ENCODE data around the gene ASGR1. TPM values are rescaled to one million over a fixed set of nuclear protein-coding genes. Genes with fewer than 3 reads are reported as not detected.

ASGR1 gene
- total and polyA plus RNA-seq, 11 donors, result 0.19 to 3.5 (median 0.53) TPM; not detected in 3

- Histone ChIP-seq H3K27me3 (no peaks in the 10 kb centered on the region), H3K27ac (peak overlapping the region in 7 of 12 donors; percentile 0 to 69 (median 49)), H3K36me3 (peaks cover 0 to 97% (median 94%) of the 10 kb centered on the region in 9 donors), H3K9me3 (no peaks in the 10 kb centered on the region), H3K4me3 (no peak overlapping the region), H3K4me1 (peaks cover 2 to 46% (median 22%) of the 10 kb centered on the region in 12 donors)
- WGBS, 4 donors, result 40 to 77% (median 73%) methylated on average over 3 to 21 of the region's 21 CpGs
- DNase-seq, result peak in 1 of 5 donors; percentile 66
- TF ChIP-seq CTCF (IDR thresholded peaks at IDR 0.05), result no peak
- TF ChIP-seq POLR2A (IDR thresholded peaks at IDR 0.05), result no peak
- intact Hi-C loops (cut with DNase I), result no loop called here
- peak; percentile 11 to 70 (median 40) for ATAC-seq
Observed at GRCh38 chr17:7225711-7226331, 46.7 kb upstream of the ASGR1 start.

GRCh38 chr17:7224661-7225111, 45.5 kb upstream of the ASGR1 start:
- H3K4me3 ChIP-seq, result no peak overlapping the region
- peak overlapping the region in 6 of 12 donors; percentile 8 to 69 (median 26) for H3K27ac ChIP-seq
- peaks cover 6 to 51% (median 25%) of the 10 kb centered on the region in 12 donors for H3K4me1 ChIP-seq
- no peak for ATAC-seq
- intact Hi-C loops (cut with DNase I), result no loop called here
- peak in 1 of 5 donors; percentile 53 for DNase-seq
- peaks cover 0 to 89% (median 86%) of the 10 kb centered on the region in 9 donors for H3K36me3 ChIP-seq
- H3K9me3 ChIP-seq, result no peaks in the 10 kb centered on the region
- TF ChIP-seq CTCF (IDR thresholded peaks at IDR 0.05), result no peak
- TF ChIP-seq POLR2A (IDR thresholded peaks at IDR 0.05), result no peak
- H3K27me3 ChIP-seq, result no peaks in the 10 kb centered on the region
- 58 to 67% (median 62%) methylated on average over 8 to 15 of the region's 15 CpGs for WGBS, 4 donors

GRCh38 chr17:7224110-7224509, 44.9 kb upstream of the ASGR1 start:
- H3K36me3 ChIP-seq, result peaks cover 0 to 84% (median 81%) of the 10 kb centered on the region in 9 donors
- ATAC-seq (no peak), DNase-seq (peak in 3 of 5 donors; percentile 21 to 56 (median 24))
- H3K27me3 ChIP-seq, result no peaks in the 10 kb centered on the region
- H3K9me3 ChIP-seq, result no peaks in the 10 kb centered on the region
- intact Hi-C loops (cut with DNase I), result no loop called here
- TF ChIP-seq CTCF (IDR thresholded peaks at IDR 0.05), result no peak
- no peak for TF ChIP-seq POLR2A (IDR thresholded peaks at IDR 0.05)
- peak overlapping the region in 4 of 12 donors; percentile 8 to 69 (median 18) for H3K27ac ChIP-seq
- H3K4me3 ChIP-seq, result no peak overlapping the region
- 64 to 76% (median 70%) methylated on average over 10 of the region's 10 CpGs for WGBS, 4 donors
- peaks cover 6 to 55% (median 27%) of the 10 kb centered on the region in 12 donors for H3K4me1 ChIP-seq

- intact Hi-C loops (cut with DNase I), result no loop called here
- no peak overlapping the region for H3K4me3 ChIP-seq
- no peaks in the 10 kb centered on the region for H3K9me3 ChIP-seq
- DNase-seq (no peak), ATAC-seq (no peak)
- WGBS, 4 donors, result 66 to 86% (median 77%) methylated on average over 4 of the region's 4 CpGs
- peak overlapping the region in 1 of 12 donors; percentile 2 for H3K27ac ChIP-seq
- peaks cover 6 to 62% (median 34%) of the 10 kb centered on the region in 12 donors for H3K4me1 ChIP-seq
- TF ChIP-seq POLR2A (IDR thresholded peaks at IDR 0.05) (no peak), CTCF (IDR thresholded peaks at IDR 0.05) (no peak)
- peaks cover 0 to 76% (median 73%) of the 10 kb centered on the region in 9 donors for H3K36me3 ChIP-seq
- no peaks in the 10 kb centered on the region for H3K27me3 ChIP-seq
Observed at GRCh38 chr17:7223375-7223774, 44.2 kb upstream of the ASGR1 start.

Data from heart left ventricle (tissue), 16 donors.